ENCODE data around the gene ASPSCR1. TPM values are rescaled to one million over a fixed set of nuclear protein-coding genes. Genes with fewer than 3 reads are reported as not detected.
A peak's percentile ranks its signal among the peaks of the same experiment; 100 is the strongest.

The ASPSCR1 gene
- total and polyA plus RNA-seq, 2 of the 13 experiments (the other 11 are each of a cell fraction or from before 2014, with no cell fraction given), result 274 to 314 TPM

DNA sequence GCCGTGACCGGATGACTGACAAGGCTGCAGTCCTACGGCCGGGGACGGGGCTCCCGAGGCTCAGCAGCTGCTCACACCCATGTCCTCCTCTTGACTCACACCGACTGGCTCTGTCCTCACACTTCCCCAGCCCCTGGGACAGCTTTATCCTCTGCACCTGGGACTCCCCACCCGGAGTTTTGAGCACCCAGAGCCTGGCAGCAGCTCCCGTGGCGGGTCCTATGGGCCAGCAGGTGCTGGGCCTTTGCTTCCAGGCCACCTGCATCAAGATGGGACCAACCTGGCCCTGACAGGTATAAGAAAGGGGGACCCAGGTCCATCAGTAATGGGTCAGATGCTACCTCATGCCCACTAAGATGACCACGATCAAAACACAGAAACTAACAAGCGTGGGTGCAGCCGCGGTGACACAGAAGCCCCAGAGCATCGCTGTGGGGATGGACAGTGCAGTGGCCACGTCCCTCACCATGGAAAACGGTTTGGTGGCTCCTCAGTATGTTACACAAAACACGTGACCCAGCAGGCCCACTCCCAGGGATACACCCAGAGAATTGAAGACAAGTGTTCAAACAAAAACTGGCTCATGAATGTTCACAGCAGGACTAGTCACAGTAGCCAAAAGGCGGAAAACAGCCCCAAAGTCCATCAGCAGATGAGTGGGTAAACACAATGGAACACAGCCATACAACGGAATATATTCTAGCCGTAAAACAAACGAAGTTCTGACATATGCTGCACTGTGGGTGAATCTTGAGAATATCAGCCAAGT lies 13.2 kb upstream of the ASPSCR1 start (continued):
- TF ChIP-seq, protein P1, sequence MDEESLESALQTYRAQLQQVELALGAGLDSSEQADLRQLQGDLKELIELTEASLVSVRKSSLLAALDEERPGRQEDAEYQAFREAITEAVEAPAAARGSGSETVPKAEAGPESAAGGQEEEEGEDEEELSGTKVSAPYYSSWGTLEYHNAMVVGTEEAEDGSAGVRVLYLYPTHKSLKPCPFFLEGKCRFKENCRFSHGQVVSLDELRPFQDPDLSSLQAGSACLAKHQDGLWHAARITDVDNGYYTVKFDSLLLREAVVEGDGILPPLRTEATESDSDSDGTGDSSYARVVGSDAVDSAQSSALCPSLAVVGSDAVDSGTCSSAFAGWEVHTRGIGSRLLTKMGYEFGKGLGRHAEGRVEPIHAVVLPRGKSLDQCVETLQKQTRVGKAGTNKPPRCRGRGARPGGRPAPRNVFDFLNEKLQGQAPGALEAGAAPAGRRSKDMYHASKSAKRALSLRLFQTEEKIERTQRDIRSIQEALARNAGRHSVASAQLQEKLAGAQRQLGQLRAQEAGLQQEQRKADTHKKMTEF (CRISPR knock-in tag; IDR thresholded peaks at IDR 0.05), result no peak; the same call in 1 of the 2 replicates
- TF ChIP-seq ZFP62 (CRISPR knock-in tag; IDR thresholded peaks at IDR 0.05) (no peak), SAP130 (CRISPR knock-in tag; IDR thresholded peaks at IDR 0.05; ENCODE audit: low read depth) (peak; percentile 55), LCORL (IDR thresholded peaks at IDR 0.05) (no peak; the same call in 1 of the 2 replicates), LCORL (CRISPR knock-in tag; IDR thresholded peaks at IDR 0.05) (no peak), IKZF1 (IDR thresholded peaks at IDR 0.05) (no peak), POLR2G (IDR thresholded peaks at IDR 0.05; ENCODE audit: low read depth, low read length) (peak; percentile 63), ZNF687 (CRISPR knock-in tag; IDR thresholded peaks at IDR 0.05) (peak; percentile 86), HNF4A (CRISPR knock-in tag; IDR thresholded peaks at IDR 0.05) (peak; percentile 61), ZNF761 (CRISPR knock-in tag; conservative IDR thresholded peaks at IDR 0.05) (peak; percentile 60; the same call in 1 of the 2 replicates), ZBTB7B (CRISPR knock-in tag; IDR thresholded peaks at IDR 0.05) (peak; percentile 17; the same call in 1 of the 2 replicates), AKAP8 (CRISPR knock-in tag; IDR thresholded peaks at IDR 0.05) (peak; percentile 98), KAT7 (CRISPR knock-in tag; IDR thresholded peaks at IDR 0.05; ENCODE audit: borderline replicate concordance) (no peak), MIXL1 (CRISPR knock-in tag; IDR thresholded peaks at IDR 0.05) (no peak; the same call in 1 of the 2 replicates), JUN (CRISPR knock-in tag; IDR thresholded peaks at IDR 0.05) (0 out of 2 replicates have a peak, but pooled peaks have one; percentile 38), KLF13 (CRISPR knock-in tag; IDR thresholded peaks at IDR 0.05) (no peak), TBP (CRISPR knock-in tag; IDR thresholded peaks at IDR 0.05) (no peak)
- TF ChIP-seq, protein P2, sequence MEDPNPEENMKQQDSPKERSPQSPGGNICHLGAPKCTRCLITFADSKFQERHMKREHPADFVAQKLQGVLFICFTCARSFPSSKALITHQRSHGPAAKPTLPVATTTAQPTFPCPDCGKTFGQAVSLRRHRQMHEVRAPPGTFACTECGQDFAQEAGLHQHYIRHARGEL (CRISPR knock-in tag; IDR thresholded peaks at IDR 0.05), result no peak
- TF ChIP-seq, protein P3, sequence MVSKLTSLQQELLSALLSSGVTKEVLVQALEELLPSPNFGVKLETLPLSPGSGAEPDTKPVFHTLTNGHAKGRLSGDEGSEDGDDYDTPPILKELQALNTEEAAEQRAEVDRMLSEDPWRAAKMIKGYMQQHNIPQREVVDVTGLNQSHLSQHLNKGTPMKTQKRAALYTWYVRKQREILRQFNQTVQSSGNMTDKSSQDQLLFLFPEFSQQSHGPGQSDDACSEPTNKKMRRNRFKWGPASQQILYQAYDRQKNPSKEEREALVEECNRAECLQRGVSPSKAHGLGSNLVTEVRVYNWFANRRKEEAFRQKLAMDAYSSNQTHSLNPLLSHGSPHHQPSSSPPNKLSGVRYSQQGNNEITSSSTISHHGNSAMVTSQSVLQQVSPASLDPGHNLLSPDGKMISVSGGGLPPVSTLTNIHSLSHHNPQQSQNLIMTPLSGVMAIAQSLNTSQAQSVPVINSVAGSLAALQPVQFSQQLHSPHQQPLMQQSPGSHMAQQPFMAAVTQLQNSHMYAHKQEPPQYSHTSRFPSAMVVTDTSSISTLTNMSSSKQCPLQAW (CRISPR knock-in tag; IDR thresholded peaks at IDR 0.05), result no peak; the same call in 1 of the 2 replicates
- TF ChIP-seq, protein P4, sequence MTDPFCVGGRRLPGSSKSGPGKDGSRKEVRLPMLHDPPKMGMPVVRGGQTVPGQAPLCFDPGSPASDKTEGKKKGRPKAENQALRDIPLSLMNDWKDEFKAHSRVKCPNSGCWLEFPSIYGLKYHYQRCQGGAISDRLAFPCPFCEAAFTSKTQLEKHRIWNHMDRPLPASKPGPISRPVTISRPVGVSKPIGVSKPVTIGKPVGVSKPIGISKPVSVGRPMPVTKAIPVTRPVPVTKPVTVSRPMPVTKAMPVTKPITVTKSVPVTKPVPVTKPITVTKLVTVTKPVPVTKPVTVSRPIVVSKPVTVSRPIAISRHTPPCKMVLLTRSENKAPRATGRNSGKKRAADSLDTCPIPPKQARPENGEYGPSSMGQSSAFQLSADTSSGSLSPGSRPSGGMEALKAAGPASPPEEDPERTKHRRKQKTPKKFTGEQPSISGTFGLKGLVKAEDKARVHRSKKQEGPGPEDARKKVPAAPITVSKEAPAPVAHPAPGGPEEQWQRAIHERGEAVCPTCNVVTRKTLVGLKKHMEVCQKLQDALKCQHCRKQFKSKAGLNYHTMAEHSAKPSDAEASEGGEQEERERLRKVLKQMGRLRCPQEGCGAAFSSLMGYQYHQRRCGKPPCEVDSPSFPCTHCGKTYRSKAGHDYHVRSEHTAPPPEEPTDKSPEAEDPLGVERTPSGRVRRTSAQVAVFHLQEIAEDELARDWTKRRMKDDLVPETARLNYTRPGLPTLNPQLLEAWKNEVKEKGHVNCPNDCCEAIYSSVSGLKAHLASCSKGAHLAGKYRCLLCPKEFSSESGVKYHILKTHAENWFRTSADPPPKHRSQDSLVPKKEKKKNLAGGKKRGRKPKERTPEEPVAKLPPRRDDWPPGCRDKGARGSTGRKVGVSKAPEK (CRISPR knock-in tag; IDR thresholded peaks at IDR 0.05; ENCODE audit: borderline replicate concordance), result no peak
